C1 segment of cervical spinal cord (tissue), 14 donors: Measurements from ENCODE around the gene BFSP1.

ENCODE experiments used
- DNase-seq, 14 donors: peaks; one replicate each; lab custom pipeline; 2025; lab: John Stamatoyannopoulos, UW

Gene BFSP1

GRCh38 chr20:17523326-17523725 is 7.9 kb downstream of the BFSP1 start:
- no peak for DNase-seq

- no peak for DNase-seq
These were observed 8.7 kb downstream of the BFSP1 start for GRCh38 chr20:17522528-17522927.

GRCh38 chr20:17520583-17520982 is 10.6 kb downstream of the BFSP1 start:
- DNase-seq = no peak

GRCh38 chr20:17519606-17520285 is 11.4 kb downstream of the BFSP1 start:
- DNase-seq = no peak

GRCh38 chr20:17518339-17519052 is 12.7 kb downstream of the BFSP1 start:
- DNase-seq = no peak

GRCh38 chr20:17515053-17515452 is 16.1 kb downstream of the BFSP1 start:
- DNase-seq = no peak

- DNase-seq = no peak
These were observed 17.2 kb downstream of the BFSP1 start for GRCh38 chr20:17513939-17514338.

- no peak for DNase-seq
These were observed 19.8 kb downstream of the BFSP1 start for GRCh38 chr20:17511401-17511800.

- DNase-seq = no peak
These were observed 20.6 kb downstream of the BFSP1 start for GRCh38 chr20:17510548-17510947.

- DNase-seq = no peak
These were observed 22.4 kb downstream of the BFSP1 start for GRCh38 chr20:17508756-17509155.

GRCh38 chr20:17507531-17507930 is 23.6 kb downstream of the BFSP1 start:
- DNase-seq = no peak

- DNase-seq = no peak
These were observed 24.1 kb downstream of the BFSP1 start for GRCh38 chr20:17507032-17507431.

- DNase-seq = peak in 2 of 14 donors; percentile 11
These were observed 25.3 kb downstream of the BFSP1 start for GRCh38 chr20:17505636-17506517.

- DNase-seq = peak in 12 of 14 donors; percentile 8 to 62 (median 28)
These were observed 26.1 kb downstream of the BFSP1 start for GRCh38 chr20:17504898-17505635.

GRCh38 chr20:17504066-17504897 is 26.9 kb downstream of the BFSP1 start:
- DNase-seq = peak in 4 of 14 donors; percentile 10 to 38 (median 26)

GRCh38 chr20:17503301-17504065 is 27.7 kb downstream of the BFSP1 start:
- no peak for DNase-seq

GRCh38 chr20:17502105-17502504 is 29.1 kb downstream of the BFSP1 start:
- no peak for DNase-seq

- no peak for DNase-seq
These were observed 29.5 kb downstream of the BFSP1 start for GRCh38 chr20:17501701-17502100.

- DNase-seq = no peak
These were observed 30.4 kb downstream of the BFSP1 start for GRCh38 chr20:17500826-17501225.

GRCh38 chr20:17500271-17500670 is 30.9 kb downstream of the BFSP1 start:
- no peak for DNase-seq
